ENCODE measurements around the gene BBS9. TPM values are rescaled to one million over a fixed set of nuclear protein-coding genes. Genes with fewer than 3 reads are reported as not detected.
"Not testable (repeated sequence)": the region's sequence is repeated elsewhere in the genome, so short reads cannot be mapped to it uniquely, and the experiment has no call there.

The BBS9 gene
- total RNA-seq, 2 donors from 2014 or later: 14.2 to 23.6 TPM

DNA sequence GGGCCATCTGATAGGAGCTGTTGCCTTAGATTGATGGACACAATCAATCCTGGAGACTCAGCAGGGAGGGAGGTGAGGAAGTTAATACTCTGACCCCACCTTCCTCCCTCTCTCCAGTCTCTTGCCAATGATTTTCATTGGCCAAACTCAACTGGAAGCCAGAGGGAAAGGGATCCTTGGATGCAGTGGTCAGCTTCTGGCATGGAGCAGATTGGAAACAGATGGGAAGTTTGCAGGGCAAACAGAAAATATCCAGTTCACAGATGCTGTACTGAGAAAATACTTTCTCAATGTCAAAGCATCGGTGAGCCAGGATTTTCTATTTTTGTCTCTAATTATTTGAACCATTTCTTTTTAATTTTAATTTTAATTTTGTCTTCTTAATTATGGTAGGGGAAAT lies 170.8 kb downstream of the BBS9 start:
- no peak for ATAC-seq
- 88 to 100% methylated on average over 1 of the region's 1 CpG for WGBS, 2 donors
- DNase-seq: no peak

DNA sequence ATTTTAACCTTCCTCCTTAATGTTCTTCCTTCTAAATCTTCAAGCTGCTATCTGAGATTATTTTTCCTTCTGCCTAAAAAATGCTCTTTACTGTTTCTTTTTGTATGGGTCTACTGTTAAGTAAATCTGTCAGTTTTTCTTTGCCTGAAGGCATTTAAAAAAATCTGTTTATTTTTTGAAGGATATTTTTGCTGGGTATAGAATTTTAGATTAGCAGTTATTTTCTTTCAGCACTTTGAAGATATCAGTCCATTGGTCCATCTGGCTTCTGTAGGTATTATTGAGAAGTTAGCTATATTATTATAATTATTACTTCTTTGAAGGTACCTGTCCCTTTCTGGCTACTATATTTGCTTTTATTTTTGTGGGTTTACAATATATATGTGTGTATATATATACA lies 171.4 kb downstream of the BBS9 start:
- intact Hi-C loops (cut with DNase I): no loop called here

More for the DNA sequence above, 170.8 kb downstream of the BBS9 start:
- no peaks in the 10 kb centered on the region for H3K36me3 ChIP-seq (replicated peaks in 1 of 2; ENCODE audit: insufficient read depth in 1 of 2, low read depth in 2 of 2)
- no peaks in the 10 kb centered on the region for H3K4me1 ChIP-seq
- intact Hi-C loops (cut with DNase I): no loop called here
- no peaks in the 10 kb centered on the region for H3K27me3 ChIP-seq
- TF ChIP-seq, protein P1, sequence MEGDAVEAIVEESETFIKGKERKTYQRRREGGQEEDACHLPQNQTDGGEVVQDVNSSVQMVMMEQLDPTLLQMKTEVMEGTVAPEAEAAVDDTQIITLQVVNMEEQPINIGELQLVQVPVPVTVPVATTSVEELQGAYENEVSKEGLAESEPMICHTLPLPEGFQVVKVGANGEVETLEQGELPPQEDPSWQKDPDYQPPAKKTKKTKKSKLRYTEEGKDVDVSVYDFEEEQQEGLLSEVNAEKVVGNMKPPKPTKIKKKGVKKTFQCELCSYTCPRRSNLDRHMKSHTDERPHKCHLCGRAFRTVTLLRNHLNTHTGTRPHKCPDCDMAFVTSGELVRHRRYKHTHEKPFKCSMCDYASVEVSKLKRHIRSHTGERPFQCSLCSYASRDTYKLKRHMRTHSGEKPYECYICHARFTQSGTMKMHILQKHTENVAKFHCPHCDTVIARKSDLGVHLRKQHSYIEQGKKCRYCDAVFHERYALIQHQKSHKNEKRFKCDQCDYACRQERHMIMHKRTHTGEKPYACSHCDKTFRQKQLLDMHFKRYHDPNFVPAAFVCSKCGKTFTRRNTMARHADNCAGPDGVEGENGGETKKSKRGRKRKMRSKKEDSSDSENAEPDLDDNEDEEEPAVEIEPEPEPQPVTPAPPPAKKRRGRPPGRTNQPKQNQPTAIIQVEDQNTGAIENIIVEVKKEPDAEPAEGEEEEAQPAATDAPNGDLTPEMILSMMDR (IDR thresholded peaks at IDR 0.05): no peak
- no peak for TF ChIP-seq POLR2A (IDR thresholded peaks at IDR 0.05)
- no peak overlapping the region for H3K4me3 ChIP-seq
- no peak overlapping the region for H3K27ac ChIP-seq
- H3K9me3 ChIP-seq: peaks cover 0 to 10% (median 0%) of the 10 kb centered on the region in 3 donors

DNA sequence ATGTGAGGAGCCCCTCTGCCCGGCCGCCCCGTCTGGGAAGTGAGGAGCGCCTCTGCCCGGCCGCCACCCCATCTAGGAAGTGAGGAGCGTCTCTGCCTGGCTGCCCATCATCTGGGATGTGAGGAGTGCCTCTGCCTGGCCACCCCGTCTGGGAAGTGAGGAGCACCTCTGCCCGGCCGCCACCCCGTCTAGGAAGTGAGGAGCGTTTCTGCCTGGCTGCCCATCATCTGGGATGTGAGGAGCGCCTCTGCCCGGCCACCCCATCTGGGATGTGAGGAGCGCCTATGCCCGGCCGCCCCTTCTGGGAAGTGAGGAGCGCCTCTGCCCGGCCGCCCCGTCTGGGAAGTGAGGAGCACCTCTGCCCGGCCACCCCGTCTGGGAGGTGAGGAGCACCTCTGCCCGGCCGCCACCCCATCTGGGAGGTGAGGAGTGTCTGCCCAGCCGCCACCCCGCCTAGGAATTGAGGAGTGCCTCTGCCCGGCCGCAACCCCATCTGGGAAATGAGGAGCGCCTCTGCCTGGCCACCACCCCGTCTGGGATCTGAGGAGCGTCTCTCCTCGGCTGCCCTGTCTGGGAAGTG lies 174.7 kb downstream of the BBS9 start:
- 87 to 95% methylated on average over 12 to 27 of the region's 33 CpGs for WGBS, 2 donors
- H3K27ac ChIP-seq: not testable (repeated sequence)

More for the DNA sequence above, 171.4 kb downstream of the BBS9 start:
- H3K36me3 ChIP-seq (replicated peaks in 1 of 2; ENCODE audit: insufficient read depth in 1 of 2, low read depth in 2 of 2): no peaks in the 10 kb centered on the region
- TF ChIP-seq, protein P1 (IDR thresholded peaks at IDR 0.05): no peak
- no peak for TF ChIP-seq POLR2A (IDR thresholded peaks at IDR 0.05)
- peaks cover 0 to 10% (median 0%) of the 10 kb centered on the region in 3 donors for H3K9me3 ChIP-seq
- H3K27me3 ChIP-seq: no peaks in the 10 kb centered on the region
- H3K4me3 ChIP-seq: no peak overlapping the region
- no peaks in the 10 kb centered on the region for H3K4me1 ChIP-seq
- DNase-seq (no peak), ATAC-seq (no peak)
- H3K27ac ChIP-seq: no peak overlapping the region

DNA sequence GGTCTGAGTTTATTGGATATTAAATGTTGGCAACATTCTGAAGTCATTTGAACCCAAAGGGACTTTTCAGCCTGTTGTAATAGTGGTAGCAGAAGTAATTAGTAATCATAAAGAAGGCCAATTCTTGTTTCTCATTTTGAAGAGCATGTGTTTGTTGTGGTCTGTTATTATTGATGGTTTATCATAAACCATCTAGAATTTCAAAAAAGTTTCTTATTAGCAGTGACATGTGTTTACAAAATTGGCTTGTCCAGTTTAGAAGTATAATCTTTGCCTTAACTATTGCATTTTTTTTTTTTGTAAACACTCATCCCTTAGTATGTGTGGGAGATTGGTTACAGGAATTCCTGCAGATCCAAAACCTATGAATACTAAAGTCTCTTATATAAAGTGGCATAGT lies 177.8 kb downstream of the BBS9 start:
- intact Hi-C loops (cut with DNase I): no loop called here
- Histone ChIP-seq H3K27me3 (no peaks in the 10 kb centered on the region), H3K27ac (no peak overlapping the region), H3K4me3 (no peak overlapping the region), H3K4me1 (no peaks in the 10 kb centered on the region), H3K36me3 (replicated peaks in 1 of 2; ENCODE audit: insufficient read depth in 1 of 2, low read depth in 2 of 2) (no peaks in the 10 kb centered on the region), H3K9me3 (peaks cover 0 to 10% (median 0%) of the 10 kb centered on the region in 3 donors)
- ATAC-seq (no peak), DNase-seq (no peak)
- TF ChIP-seq, protein P1 (IDR thresholded peaks at IDR 0.05): no peak
- TF ChIP-seq POLR2A (IDR thresholded peaks at IDR 0.05): no peak

More for the DNA sequence above, 174.7 kb downstream of the BBS9 start:
- H3K9me3 ChIP-seq: peaks cover 0 to 10% (median 0%) of the 10 kb centered on the region in 3 donors
- DNase-seq; H3K36me3 ChIP-seq (replicated peaks in 1 of 2; ENCODE audit: insufficient read depth in 1 of 2, low read depth in 2 of 2); ATAC-seq; intact Hi-C loops (cut with DNase I); H3K27me3 ChIP-seq; H3K4me1 ChIP-seq; H3K4me3 ChIP-seq: not testable (repeated sequence)

DNA sequence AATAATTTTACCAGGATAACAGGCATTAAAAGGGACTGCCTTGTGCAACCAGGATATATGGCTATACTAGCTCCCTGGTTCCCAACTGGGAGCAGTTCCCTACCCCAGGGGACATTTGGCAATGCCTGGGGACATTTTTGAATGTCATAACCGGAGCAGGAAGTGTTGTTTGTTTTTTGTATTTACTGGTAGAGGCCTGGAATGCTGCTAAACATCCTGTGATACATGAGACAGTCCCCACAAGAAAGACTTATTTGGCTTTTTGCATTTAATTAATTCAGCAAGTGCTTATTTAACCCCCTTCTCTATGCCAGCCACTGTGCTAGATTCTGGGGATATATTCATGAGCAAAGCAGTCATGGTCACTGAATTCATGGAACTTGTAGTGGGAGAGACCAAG lies 181.2 kb downstream of the BBS9 start:
- no peak for TF ChIP-seq POLR2A (IDR thresholded peaks at IDR 0.05)
- TF ChIP-seq, protein P1 (IDR thresholded peaks at IDR 0.05): no peak

More for the DNA sequence above, 181.2 kb downstream of the BBS9 start:
- WGBS, 2 donors: 50 to 65% methylated on average over 1 of the region's 1 CpG
- Histone ChIP-seq H3K4me1 (no peaks in the 10 kb centered on the region), H3K27ac (no peak overlapping the region), H3K4me3 (no peak overlapping the region), H3K27me3 (no peaks in the 10 kb centered on the region), H3K36me3 (replicated peaks in 1 of 2; ENCODE audit: insufficient read depth in 1 of 2, low read depth in 2 of 2) (no peaks in the 10 kb centered on the region), H3K9me3 (no peaks in the 10 kb centered on the region)
- intact Hi-C loops (cut with DNase I): no loop called here
- ATAC-seq (no peak), DNase-seq (no peak)
